COLO668 (cell line): Measurements from ENCODE around the gene RNF115.
"Not testable (repeated sequence)": the region's sequence is repeated elsewhere in the genome, so short reads cannot be mapped to it uniquely, and the experiment has no call there.

Experiments used
- DNase-seq: peaks from one replicate; lab custom pipeline; 2025; ENCODE audit not compliant: unreplicated experiment; lab: John Stamatoyannopoulos, UW

RNF115 gene

GRCh38 chr1:145747398-145748247 is 76.3 kb downstream of the RNF115 start:
- DNase-seq = no peak

- no peak for DNase-seq
Observed at GRCh38 chr1:145740269-145740668, 83.6 kb downstream of the RNF115 start.

- no peak for DNase-seq
Observed at GRCh38 chr1:145736191-145736590, 87.7 kb downstream of the RNF115 start.

- no peak for DNase-seq
Observed at GRCh38 chr1:145730900-145731299, 93.0 kb downstream of the RNF115 start.

- no peak for DNase-seq
Observed at GRCh38 chr1:145730467-145730866, 93.4 kb downstream of the RNF115 start.

GRCh38 chr1:145729666-145730436 is 94.0 kb downstream of the RNF115 start:
- DNase-seq = no peak

- DNase-seq = no peak
Observed at GRCh38 chr1:145729196-145729595, 94.7 kb downstream of the RNF115 start.

- DNase-seq = not testable (repeated sequence)
Observed at GRCh38 chr1:145726193-145726592, 97.7 kb downstream of the RNF115 start.

GRCh38 chr1:145720878-145721671 is 102.8 kb downstream of the RNF115 start:
- DNase-seq = peak; percentile 69

- DNase-seq = no peak
Observed at GRCh38 chr1:145720556-145720877, 103.4 kb downstream of the RNF115 start.

- no peak for DNase-seq
Observed at GRCh38 chr1:145719230-145720079, 104.4 kb downstream of the RNF115 start, which contains the start of gene CD160. TSS of gene CD160 (plus strand) at chr1:145719499. CDS start at chr1:145728328, 8,829 bp downstream.

- not testable (repeated sequence) for DNase-seq
Observed at GRCh38 chr1:145718465-145718864, 105.4 kb downstream of the RNF115 start.

GRCh38 chr1:145717833-145718232 is 106.1 kb downstream of the RNF115 start:
- DNase-seq = no peak

GRCh38 chr1:145716641-145717345 is 107.1 kb downstream of the RNF115 start:
- DNase-seq = no peak

GRCh38 chr1:145714524-145715111 is 109.3 kb downstream of the RNF115 start:
- no peak for DNase-seq

- DNase-seq = no peak
Observed at GRCh38 chr1:145711213-145711651, 112.7 kb downstream of the RNF115 start.

GRCh38 chr1:145710291-145711027 is 113.4 kb downstream of the RNF115 start:
- no peak for DNase-seq

GRCh38 chr1:145708063-145708462 is 115.8 kb downstream of the RNF115 start:
- DNase-seq = no peak
